GM18520 (cell line): Measurements from ENCODE around the gene TMEM63C.

Experiments used
- ATAC-seq: cut with Tn5 transposase; IDR thresholded peaks from one replicate; pipeline ENCODE4 v1.9.1; 2021; ENCODE audit not compliant: unreplicated experiment

The TMEM63C gene

DNA sequence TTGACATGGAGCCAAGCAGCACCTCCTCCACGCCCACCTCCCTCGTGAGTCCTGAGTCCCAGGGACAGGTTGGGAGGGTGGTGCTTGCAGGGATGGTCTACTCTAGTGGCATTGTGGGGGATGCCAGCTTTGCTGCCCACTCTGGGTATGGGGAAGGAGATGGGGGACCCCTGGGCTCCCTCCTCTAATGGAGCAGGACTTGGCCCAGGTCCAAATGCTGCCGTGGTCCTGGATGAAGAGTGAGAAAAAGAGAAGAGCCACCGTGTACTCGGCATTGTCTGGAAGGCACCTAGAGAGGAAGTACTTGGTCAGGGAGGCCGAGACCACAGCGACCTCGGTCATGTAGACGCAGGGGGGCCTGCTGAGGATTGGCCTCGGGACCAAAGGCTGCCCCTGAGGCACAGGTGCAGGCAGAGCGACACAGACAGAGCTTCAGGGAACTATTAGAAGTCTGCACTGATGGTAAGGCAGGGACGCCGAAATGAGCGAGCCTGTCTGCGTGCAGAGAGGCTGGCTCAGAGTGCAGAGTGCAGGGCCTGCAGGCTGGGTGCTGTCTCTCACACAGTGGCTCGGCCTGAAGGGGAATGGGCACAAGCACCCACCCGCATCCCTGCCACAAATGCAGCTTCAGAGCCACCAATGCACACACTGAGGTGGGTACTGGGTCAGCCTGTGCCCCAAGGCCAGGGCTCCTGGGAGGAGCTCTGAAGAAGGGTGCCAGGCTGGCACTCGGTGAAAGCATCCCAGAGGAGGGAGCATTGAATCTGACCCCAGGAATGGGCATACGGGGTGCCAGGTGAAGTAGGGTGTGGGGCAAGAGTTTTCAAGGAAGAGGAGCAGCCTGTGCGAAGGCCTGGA, 72.0 kb downstream of the TMEM63C start:
- ATAC-seq = no peak

DNA sequence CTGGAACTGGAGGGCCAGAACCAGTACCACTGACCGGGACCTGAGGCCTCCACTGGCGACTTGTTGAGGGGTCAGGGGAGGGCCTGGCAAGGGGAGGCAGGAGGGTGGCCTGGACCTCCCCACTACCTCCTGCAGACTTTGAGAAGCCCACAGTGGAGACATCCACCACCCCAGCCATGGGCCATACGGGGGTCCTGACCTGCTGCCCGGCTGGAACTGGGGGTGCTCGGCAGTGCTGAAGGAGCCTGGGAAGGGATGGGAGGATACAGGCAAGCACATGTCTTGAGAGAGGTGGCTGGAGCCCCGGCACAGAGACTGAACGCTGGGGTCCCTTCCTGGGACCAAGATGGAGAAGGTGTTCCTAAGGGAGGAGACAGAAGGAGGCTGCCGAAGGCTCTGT, 75.1 kb downstream of the TMEM63C start:
- no peak for ATAC-seq

- ATAC-seq = no peak
Observed at GRCh38 chr14:77257700-77258099, 76.1 kb downstream of the TMEM63C start.

- no peak for ATAC-seq
Observed at GRCh38 chr14:77258566-77258965, 77.0 kb downstream of the TMEM63C start.

DNA sequence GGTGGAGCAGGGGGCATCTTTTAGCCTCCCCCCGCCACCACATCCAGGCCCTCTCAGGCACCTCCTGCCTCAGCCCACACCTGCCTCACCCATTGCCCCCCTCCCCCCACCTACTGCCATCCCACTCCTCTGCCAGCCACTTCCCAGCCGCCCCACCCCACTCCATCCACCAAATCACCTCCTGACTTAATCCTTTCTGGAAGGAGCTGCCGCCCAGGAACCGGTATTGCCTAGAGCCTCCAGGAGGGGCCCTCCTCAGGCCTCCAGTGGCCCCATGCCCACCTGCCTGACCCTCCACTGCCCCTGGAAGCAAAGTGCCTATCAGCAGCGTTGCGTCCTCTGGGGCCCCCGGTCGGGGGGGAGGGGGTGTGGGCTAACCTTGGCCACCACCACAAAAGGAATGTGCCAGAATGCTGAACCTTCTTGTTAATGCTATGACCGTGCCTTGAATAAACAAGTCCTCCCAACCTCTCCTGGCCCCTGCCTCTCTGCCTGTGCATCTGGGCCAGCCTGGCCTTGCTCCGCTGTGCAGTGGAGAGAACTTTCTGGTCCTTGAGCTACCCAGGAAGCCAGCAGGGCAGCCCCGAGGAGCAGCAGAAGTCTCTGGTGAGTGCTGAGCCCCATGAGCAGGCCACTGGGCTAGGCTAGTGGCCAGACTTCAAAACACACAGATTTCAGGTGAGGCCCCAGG, 77.6 kb downstream of the TMEM63C start:
- no peak for ATAC-seq

DNA sequence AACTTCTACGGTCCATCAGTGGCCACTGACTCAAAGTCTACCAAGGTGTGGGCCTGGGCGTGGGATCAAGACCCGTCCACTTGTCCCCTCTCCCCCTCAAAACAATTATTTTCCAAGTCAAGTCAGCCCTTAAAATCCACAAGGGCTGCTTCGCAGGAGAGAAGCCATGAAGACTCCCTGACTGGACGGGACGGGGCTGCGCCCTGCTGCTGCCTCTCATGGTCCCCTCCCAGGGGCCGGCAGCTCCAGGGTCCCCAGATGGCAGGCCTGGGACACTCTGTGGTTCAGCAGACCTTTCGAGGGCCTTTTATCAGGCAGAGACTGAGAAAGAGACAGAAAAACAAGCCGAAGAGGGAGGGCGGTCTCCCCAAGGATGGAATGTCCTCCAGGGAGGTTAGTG, 78.6 kb downstream of the TMEM63C start:
- no peak for ATAC-seq

- no peak for ATAC-seq
Observed at GRCh38 chr14:77260631-77261030, 79.0 kb downstream of the TMEM63C start.

- ATAC-seq = no peak
Observed at GRCh38 chr14:77264466-77265186, 83.0 kb downstream of the TMEM63C start.

DNA sequence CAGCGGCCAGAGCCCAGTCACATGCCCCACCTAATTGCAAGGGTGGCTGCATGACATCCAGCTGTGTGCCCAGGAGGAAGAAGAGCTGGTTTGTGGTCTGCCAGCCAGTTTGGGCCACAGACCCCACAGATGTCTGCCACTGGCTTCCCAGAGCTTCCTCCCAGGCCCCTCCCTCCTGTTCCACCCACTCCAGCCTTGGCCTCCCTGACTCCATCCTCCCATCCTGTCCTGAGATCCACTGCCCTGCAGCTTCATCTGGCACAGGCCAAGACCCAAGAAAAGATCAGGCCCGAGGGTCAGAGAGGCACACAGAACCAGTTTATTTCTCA, 83.6 kb downstream of the TMEM63C start:
- ATAC-seq = no peak

DNA sequence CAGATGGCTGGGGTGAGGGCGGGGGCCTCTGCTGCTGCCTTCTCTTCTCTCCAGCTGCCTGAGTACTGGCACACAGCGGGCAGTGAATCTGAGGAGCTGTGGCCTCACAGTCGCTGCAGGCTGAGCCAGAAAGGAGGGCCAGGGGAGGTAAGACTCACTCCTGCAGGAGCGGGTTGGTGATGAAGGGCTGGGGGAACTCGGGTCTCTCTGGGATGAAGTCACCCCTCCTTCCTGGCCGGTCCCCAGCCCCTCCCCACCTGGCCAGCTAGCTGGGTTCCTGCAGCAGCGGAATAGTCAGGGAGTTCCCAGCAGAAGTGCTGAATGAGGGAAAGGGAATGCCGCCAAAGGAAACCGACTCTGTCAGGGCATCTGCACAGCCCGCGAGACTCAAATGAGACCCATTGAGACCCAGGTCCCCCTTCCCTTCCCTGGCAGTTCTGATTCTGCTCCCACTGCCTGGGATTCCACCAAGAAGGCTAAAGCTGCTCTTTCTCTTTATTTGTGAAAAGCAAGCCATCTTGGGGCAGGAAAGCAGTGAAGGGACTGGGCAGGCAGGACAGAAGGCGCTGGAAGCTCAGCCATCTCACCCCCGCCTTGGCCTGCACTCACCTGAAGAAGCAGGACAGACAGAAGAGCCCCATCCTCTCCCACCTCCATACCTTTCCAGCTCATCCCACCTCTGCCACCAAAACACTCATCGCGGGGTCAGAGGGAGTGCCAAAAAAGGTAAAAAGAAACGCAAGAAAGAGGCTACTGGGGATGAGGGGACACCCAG, 84.2 kb downstream of the TMEM63C start:
- no peak for ATAC-seq

- no peak for ATAC-seq
Observed at GRCh38 chr14:77266336-77266735, 84.7 kb downstream of the TMEM63C start.

DNA sequence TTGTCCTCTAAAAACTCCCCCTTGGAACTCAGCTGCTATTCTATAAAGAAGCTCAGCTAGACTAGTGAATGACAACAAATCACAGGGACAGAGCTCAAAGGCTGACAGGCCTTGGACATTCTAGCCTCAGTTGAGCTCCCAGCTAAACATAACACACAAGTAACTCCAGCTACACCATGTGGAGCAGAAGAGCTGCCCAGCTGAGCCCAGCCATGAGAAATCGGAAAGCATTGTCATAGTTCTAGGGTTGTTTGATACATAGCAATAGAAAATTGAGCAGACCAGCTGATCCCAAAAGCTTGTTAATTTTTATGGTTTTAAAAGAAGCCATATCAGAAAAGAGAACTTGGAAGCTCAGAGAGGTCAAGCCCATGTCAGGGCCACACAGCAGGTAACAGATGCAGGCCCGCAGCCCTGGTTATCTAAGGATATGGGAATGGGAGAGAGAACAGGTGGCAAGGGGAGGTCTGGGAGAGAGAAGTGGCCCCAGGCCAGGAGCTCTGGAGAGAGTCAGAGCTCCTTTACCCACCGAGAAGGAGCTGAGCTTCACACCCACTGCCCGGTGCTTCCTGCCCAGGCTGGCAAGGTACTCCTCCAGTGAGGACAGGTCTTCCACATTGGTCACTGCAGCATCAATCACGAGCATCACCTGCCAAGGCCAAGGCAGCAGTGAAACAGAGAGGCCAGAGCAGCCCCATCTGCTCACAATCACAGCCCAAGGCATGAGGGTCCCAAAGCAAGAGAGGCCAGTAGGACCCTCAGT, 86.5 kb downstream of the TMEM63C start:
- no peak for ATAC-seq

GRCh38 chr14:77268989-77269600, 87.5 kb downstream of the TMEM63C start:
- ATAC-seq = no peak

DNA sequence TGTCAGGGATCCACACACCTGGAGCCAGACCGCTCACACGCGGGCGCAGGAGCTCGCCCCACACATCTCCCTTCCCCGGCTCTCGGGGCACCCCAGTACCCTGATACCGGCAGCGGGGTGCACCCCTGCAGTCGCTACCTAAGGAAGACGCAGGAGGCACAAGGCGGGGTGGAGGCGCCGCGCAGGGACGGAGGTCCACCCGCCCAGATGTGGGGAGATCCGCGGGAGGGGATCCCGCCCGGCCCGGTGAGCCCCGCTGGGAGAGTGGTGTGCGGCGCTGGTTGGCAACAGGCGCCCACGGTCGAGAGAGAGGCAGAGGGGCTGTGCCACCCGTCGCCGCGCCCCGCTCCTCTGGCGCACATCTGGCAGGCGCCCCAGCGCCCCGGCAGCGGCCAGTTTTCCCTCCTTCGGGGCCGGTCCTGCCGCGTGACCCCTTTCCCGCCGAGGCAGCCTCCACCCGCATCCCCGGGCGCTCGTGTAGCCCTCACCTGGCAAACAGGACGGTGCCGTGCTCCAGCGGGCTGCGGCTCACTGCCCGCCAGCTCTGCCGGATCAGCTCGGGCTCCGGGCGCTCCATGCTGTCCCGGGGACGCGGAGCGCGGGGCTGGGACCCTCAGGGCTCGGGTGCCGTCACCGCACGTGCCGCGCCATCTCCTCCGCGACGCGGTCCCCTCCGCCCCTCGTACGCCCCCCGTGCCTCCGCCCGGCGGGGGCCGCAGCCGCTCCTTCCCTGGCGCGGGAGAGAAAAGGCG, 88.9 kb downstream of the TMEM63C start:
- ATAC-seq = no peak

GRCh38 chr14:77271113-77271710, 89.6 kb downstream of the TMEM63C start, which contains the start of gene NGB:
NGB (minus strand) TSS chr14:77271206; CDS start chr14:77270937, 269 bp downstream.
- ATAC-seq = no peak

DNA sequence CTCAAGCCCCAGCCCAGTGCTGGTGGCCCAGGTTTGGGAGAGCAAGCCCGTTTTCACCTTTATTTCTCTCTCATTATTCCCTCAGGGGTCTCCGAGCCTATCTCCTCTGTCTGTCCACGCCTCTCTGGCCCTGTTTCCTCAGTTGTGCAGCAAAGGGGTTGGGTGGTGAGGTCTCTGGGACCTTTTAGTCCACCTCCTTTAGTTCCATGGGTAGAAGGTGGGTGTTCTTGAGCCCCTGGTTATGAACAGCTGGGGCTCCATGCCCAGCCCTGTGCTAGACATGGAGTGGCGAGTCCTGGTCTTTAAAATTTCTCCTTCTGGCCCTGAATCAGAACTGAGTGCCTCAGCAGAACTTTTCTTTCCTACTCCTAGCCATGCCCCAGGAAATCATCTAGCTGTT, 90.7 kb downstream of the TMEM63C start:
- ATAC-seq = no peak

GRCh38 chr14:77273796-77274195, 92.2 kb downstream of the TMEM63C start:
- no peak for ATAC-seq

GRCh38 chr14:77275041-77275580, 93.5 kb downstream of the TMEM63C start:
- ATAC-seq = no peak
